ENCODE measurements around the gene POU5F1.
A peak's percentile ranks its signal among the peaks of the same experiment; 100 is the strongest.
"Not testable (repeated sequence)": the region's sequence is repeated elsewhere in the genome, so short reads cannot be mapped to it uniquely, and the experiment has no call there.

Gene POU5F1

DNA sequence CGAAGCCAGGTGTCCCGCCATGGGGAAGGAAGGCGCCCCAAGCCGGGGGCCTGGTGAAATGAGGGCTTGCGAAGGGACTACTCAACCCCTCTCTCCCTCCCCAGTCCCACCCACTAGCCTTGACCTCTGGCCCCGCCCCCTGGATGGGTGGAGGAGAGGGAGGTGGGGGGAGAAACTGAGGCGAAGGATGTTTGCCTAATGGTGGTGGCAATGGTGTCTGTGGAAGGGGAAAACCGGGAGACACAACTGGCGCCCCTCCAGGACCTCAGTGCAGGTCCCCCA is at the start of gene POU5F1:
POU5F1 (minus strand) TSS at position 83 of the 282 bp plus-strand sequence; CDS start at position 21, 62 bp downstream.
- DNase-seq: no peak

DNA sequence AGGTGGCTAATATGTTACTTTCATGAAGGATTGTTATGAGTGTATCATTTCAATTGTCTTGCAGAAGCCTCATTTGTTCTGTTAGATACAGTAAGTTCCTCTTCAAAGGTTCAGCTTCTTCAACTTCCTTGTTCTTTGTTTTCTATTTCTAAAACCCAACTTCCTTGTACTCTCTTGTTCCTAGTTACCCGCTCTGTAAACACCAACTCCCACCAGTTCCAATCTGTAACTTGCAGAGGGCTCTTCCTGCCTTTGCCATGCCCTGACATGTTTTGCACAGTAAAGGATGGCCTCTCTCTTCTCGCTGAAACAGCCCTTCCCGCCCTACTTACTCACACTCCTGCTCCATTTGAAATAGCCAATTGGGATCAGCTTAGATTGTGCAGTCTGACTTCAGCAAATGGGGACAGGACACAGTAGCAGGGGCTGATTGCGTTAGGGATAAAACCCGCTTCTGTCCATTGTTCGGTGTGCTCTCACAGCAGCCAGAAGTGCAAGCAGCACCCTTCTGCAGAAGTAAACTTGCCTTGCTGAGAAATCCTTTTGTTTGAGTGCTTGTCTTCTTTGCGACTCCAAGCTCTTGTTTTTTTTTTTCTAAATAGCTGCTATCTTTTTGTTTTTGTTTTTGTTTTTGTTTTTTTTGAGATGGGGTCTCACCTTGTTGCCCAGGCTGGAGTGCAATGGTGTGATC is 45.9 kb upstream of the POU5F1 start:
- no peak for DNase-seq

DNA sequence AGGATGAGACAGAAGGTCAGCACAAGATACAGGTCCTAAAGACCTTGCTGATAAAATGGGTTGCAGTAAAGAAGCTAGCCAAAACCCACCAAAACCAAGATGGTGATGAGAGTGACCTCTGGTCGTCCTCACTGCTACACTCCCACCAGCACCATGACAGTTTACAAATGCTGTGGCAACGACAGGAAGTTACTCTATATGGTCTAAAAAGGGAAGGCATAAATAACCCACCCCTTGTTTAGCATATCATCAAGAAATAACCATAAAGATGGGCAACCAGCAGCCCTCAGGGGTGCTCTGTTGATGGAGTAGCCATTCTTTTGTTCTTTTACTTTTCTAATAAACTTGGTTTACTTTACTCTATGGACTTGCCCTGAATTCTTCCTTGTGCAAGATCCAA is 44.7 kb upstream of the POU5F1 start:
- not testable (repeated sequence) for DNase-seq

GRCh38 chr6:31214516-31214915 is 44.0 kb upstream of the POU5F1 start:
- DNase-seq: no peak

DNA sequence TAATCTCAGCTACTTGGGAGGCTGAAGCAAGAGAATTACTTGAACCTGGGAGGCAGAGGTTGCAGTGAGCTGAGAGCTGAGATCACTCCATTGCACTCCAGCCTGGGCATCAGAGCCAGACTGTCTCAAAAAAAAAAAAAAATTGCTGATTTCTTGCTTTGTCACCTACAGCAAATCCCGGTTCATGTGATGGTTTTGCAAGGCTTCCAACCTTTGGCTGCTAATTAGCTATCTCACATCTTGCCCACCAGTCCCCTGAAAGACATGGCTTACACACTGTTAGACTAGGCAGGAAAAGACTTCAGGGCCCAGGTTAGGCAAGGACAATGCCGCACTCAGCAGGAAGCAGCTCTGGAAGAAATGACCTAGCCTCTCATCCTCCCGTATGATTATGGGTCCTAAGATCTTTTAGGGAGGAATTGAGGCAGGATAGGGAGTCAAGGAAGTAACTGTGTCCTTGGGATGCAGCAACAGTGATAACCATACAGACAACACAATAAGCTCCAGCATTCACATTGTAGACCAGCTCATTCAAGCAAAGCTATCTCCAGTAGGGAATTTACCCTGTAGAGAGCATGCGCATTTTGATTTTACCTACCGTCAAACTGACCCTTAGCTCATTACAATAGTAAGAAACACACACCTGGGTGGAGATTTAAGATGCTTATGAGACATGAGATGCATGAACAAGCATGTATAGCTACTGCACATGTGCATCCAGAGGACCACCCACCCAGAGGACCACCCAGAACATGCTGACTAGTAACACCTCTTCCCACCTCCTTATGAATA is 40.5 kb upstream of the POU5F1 start:
- no peak for DNase-seq

- no peak for DNase-seq
Measured at GRCh38 chr6:31210123-31210522, 39.6 kb upstream of the POU5F1 start.

GRCh38 chr6:31209137-31209536 is 38.7 kb upstream of the POU5F1 start:
- DNase-seq: no peak

DNA sequence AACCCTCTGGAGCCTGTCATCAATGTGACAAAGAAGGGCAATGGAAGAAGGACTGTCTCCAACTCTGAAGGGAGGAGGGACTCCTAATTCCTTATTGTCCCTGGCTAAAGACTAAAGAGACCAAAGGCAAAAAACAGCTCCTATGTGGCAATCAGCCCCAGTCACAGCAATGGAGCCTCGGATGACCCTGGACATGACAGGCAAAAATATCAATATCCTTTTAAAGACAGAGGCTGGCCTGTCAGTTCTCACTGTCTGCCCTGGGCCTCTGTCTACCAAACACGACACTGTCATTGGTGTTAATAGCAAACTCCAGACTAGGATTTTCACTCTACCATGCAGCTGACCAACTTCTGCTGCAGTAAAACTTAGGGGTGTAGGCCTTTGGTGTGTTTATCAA is 38.0 kb upstream of the POU5F1 start:
- DNase-seq: no peak

DNA sequence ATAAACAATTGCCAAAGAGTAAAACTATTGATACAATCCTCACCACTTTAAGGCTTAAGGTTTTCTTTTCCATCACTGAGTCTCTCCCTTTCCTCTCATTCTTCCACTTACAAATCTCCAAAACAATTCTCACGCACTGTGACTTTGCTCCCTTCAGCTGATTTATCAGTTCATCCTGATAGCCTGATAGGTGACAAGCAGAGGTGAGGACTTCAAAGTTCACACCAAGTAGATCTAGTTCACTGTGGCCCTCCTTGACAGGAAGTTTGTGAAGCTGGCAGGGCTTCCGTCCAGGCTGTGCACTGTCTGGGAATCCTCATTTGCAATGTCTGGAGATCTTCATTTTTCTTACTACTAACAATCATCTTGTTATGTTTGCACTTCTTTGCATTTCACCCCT is 35.2 kb upstream of the POU5F1 start:
- no peak for DNase-seq

DNA sequence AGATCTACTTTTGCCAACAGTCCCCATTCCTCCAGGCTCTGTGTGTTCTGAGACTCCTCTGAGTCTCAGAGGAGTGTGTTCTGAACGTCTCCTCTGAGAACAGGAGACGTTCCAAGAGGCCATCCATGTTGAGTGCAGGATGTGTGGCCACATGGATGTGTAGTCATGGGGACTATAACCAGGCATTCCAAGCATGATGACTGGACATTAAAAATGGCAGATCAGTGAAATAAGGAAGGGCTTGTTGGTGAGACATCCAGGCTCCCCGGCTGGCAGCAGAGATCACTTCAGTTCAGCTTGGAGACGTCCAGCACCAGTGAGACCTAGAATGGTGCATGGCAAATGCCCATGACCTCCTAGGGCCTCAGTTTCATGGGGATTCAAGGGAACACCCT is 34.3 kb upstream of the POU5F1 start:
- DNase-seq: no peak

DNA sequence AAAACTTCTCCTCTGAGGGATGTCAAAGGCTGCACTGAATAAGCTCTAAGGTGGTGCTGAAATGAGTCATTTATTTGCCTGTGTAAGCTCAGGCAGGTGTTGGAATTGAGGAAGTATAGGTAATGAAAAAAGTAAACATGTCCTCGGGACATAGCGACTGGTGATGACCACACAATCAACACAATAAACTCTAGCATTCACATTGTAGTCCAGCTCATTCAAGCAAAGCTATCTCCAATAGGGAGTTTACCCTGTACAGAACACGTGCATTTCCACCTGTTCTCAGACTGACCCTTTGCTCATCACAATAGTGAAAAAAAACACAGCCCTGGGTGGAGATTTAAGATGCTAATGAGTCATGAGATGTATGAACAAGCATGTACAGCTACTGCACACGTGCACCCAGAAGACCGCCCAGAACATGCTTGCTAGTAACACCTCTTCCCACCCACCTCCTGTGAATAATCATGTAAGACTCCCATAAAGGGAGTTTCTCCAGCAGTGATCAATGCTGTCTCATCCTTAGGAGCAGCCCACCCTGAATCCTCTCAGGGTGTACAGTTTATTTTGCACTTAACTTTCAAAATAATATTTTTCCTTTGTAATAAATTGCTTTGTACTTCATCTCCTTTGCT is 33.0 kb upstream of the POU5F1 start:
- peak; percentile 85 for DNase-seq

DNA sequence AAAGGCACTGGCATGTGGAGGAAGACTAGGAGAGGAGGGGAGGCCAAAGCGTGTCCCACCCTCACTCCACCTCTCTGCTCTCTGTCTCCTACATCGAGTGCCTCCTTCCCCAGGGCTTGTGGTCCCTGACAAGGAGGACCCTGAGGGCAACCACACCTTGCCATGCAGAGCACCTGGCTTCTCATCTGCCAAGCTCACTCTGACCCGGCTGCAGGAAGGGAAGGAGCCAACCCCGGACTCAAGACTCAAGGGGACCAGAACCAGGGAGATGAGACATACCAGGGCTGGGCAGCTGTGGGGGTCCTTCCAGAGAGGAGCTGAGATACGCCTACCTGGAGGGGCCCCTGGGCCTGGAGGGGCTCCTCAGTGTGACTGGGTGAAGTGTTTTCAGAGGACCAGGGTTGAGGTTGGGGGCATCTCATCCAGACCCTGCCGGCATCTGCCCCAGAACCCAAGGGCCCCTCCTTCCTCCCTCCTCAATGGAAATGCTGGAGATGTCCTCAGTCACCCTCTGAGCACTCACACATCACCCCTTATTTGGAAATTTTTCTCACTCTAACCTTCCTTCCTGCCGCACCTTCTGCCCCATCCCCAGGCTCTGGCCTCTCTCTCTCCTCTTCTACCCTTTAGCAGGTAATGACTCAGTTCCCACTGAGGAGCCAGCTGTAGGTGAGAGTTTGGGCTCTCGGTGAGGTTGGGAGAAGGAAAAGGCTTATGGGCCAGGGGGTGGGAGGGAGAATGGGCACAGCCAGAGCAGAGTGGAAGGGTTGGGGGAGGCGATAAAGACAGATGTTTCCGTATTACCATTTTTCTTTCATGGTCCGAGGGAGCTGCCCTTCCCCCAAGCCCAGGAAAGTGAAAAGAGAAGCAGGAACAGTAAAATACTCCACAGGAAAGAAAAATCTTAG is 32.0 kb upstream of the POU5F1 start:
- DNase-seq: no peak

DNA sequence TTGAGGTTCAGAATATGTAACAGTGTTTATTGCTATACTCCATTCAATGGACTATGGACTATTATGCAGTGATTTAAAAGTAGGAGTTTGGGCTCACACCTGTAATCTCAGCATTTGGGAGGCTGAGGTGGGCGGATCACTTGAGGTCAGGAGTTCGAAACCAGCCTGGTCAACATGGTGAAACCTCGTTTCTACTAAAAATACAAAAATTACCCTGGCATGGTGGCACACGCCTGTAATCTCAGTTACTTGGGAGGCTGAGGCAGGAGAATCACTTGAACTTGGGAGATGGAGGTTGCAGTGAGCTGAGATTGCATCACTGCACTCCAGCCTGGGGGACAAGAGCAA is 28.6 kb upstream of the POU5F1 start:
- not testable (repeated sequence) for DNase-seq

DNA sequence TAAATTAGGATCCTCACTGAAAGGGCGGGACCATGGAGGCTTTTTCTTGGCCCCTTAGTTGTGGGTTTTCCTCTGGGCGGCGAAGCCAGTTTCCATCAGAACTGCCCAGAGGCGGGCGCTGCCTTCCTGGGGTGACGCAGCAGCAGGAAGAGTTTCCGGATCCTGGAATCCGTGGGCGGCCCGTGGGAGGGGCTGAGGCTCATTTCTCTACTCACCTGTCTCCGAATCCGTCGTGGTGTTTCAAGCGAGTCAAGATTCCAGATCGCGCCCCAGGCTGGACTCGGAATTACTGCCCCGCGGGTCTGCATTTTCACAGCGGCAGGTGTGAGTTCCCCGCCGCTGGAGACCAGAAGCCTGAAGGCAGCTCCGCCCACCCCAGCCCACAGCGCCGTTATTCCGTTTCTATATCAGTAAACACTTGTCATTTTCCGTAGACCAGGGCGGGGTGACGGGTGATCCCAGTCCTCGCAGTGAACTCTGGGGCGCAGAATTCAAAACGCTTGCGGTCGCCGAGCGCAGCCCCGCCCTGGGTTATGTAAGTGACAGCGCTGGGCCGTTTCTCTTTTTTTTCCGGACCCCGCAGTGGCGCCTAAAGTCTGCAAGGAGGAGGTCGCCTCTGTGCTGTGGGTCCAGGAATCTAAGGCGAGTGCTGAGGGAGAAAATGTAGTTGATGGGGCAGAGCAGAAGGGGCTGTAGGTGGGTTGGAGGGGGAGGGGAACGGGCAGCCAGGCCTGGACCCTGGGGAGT is 27.2 kb upstream of the POU5F1 start:
- peak; percentile 92 for DNase-seq

- not testable (repeated sequence) for DNase-seq
Measured at GRCh38 chr6:31196251-31197022, 26.0 kb upstream of the POU5F1 start.

DNA sequence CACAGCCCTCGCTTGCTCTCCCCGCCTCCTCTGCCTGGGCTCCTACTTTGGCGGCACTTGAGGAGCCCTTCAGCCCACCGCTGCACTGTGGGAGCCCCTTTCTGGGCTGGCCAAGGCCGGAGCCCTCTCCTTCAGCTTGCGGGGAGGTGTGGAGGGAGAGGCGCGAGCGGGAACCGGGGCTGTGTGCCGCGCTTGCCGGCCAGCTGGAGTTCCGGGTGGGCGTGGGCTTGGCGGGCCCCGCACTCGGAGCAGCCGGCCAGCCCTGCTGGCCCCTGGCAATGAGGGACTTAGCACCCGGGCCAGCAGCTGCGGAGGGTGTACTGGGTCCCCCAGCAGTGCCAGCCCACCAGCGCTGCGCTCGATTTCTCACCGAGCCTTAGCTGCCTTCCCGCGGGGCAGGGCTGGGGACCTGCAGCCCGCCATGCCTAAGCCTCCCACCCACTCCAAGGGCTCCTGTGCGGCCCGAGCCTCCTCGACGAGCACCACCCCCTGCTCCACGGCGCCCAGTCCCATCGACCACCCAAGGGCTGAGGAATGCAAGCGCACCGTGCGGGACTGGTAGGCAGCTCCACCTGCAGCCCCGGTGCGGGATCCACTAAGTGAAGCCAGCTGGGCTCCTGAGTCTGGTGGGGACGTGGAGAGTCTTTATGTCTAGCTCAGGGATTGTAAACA is 25.0 kb upstream of the POU5F1 start:
- DNase-seq: not testable (repeated sequence)

DNA sequence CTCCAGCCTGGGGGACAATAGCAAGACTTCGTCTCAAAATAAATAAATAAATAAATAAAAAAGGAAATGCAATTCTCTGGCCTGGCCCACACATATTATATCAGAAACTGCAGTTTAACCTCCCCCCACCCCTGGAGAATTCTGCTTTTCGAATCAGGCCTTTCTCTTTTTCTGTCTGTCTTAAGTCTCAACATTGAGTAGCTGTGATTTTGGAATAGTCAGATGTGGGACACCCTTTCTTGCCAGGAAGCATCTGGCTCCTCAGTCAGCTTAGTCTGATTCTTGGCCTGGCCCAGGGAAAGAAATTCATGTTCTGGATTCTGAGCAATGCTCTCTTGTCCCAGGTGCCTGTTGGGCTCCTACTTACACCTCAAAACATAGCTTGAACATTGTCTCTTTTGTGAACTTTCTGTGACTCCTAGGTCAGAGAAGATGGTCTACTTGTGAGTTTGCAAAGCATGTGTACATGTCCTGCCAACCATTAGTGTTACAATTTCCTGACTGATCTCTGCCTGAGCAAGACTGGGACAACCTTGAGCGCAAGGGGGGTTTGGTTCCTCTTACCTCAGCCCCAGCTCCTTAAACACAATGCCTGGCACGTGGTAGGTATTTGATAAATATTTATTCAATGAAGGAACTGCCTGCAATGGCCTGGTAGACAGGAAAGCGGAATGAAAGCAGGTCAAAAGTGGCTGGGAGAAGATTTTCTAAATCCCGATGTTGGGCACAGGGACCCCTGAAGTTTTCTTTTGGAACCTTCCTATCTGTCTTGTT is 23.8 kb upstream of the POU5F1 start:
- no peak for DNase-seq

- DNase-seq: no peak
Measured at GRCh38 chr6:31193206-31193605, 22.7 kb upstream of the POU5F1 start.

DNA sequence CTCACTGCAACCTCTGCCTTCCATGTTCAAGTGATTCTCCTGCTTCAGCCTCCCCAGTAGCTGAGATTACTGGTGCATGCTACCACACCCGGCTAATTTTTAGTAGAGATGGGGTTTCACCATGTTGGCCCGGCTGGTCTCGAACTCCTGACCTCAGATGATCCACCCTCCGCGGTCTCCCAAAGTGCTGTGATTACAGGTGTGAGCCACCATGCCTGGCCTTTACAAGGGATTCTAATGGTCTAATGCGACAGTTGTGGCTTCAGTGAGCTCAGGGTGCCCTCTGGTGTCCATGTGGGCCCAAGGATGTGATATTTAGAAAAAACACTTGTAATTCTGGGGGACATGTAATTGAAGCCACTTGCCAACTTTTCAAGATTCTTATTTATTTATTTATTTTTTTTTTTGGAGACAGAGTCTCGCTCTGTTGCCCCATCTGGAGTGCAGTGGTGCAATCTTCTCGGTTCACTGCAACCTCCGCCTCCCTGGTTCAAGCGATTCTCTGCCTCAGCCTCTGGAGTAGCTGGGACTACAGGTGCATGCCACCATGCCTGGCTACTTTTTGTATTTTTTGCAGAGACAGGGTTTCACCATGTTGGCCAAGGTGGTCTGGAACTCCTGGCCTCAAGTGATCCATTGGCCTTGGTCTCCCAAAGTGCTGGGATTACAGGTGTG is 22.1 kb upstream of the POU5F1 start:
- peak; percentile 62 for DNase-seq

DNA sequence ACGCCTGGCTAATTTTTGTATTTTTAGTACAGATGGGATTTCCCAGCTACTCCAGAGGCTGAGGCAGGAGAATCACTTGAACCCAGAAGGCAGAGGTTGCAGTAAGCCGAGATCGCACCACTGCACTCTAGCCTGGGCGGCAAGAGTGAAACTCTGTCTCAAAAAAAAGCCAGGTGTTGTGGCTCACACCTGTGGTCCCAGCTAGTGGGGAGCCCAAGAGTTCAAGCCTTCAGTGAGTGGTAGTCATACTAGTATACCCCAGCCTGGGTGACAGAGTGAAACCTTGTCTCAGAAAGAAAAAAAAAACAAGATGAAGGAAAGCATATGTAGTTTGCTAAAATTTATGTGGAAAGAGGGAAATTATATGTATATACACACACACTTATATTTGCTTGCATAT is 20.0 kb upstream of the POU5F1 start:
- DNase-seq: no peak
